ENCODE data around the gene PIP4K2B. TPM values are rescaled to one million over a fixed set of nuclear protein-coding genes. Genes with fewer than 3 reads are reported as not detected.

Gene PIP4K2B
- total and polyA plus RNA-seq, 9 of the 15 experiments (the other 6 are each of a cell fraction or from before 2014, with no cell fraction given): 3.7 to 29.9 (median 23.0) TPM

DNA sequence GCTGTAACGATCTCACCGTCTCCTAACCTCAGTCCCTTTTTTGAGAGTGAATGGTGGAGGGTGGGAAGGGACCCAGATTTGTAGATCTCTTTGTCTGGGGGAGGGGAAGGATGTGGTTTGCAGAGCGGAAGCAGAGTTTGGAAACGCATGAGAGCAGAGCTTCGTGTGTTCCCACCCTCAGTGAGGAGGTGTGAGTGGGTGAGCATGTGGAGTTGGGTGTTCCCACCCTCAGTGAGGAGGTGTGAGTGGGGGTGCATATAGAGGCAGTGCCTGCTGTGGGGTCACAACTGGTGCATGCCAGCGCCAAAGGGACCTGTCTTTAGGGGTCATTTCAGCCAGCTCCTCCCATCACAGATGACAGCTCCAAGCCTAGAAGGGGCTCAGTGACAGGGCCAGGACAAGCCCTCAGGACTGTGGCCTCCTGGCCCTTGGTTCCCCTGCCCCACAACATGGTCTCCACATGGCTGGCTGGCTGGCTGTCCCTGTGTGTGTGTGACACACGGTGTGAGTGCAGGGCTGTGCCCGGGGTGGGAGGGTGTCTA lies 71.0 kb downstream of the PIP4K2B start (continued):
- TF ChIP-seq, protein P1, sequence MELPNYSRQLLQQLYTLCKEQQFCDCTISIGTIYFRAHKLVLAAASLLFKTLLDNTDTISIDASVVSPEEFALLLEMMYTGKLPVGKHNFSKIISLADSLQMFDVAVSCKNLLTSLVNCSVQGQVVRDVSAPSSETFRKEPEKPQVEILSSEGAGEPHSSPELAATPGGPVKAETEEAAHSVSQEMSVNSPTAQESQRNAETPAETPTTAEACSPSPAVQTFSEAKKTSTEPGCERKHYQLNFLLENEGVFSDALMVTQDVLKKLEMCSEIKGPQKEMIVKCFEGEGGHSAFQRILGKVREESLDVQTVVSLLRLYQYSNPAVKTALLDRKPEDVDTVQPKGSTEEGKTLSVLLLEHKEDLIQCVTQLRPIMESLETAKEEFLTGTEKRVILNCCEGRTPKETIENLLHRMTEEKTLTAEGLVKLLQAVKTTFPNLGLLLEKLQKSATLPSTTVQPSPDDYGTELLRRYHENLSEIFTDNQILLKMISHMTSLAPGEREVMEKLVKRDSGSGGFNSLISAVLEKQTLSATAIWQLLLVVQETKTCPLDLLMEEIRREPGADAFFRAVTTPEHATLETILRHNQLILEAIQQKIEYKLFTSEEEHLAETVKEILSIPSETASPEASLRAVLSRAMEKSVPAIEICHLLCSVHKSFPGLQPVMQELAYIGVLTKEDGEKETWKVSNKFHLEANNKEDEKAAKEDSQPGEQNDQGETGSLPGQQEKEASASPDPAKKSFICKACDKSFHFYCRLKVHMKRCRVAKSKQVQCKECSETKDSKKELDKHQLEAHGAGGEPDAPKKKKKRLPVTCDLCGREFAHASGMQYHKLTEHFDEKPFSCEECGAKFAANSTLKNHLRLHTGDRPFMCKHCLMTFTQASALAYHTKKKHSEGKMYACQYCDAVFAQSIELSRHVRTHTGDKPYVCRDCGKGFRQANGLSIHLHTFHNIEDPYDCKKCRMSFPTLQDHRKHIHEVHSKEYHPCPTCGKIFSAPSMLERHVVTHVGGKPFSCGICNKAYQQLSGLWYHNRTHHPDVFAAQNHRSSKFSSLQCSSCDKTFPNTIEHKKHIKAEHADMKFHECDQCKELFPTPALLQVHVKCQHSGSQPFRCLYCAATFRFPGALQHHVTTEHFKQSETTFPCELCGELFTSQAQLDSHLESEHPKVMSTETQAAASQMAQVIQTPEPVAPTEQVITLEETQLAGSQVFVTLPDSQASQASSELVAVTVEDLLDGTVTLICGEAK (IDR thresholded peaks at IDR 0.05): peak; percentile 70
- TF ChIP-seq, protein P1 (CRISPR knock-in tag; IDR thresholded peaks at IDR 0.05): no peak
- TF ChIP-seq, protein P2, sequence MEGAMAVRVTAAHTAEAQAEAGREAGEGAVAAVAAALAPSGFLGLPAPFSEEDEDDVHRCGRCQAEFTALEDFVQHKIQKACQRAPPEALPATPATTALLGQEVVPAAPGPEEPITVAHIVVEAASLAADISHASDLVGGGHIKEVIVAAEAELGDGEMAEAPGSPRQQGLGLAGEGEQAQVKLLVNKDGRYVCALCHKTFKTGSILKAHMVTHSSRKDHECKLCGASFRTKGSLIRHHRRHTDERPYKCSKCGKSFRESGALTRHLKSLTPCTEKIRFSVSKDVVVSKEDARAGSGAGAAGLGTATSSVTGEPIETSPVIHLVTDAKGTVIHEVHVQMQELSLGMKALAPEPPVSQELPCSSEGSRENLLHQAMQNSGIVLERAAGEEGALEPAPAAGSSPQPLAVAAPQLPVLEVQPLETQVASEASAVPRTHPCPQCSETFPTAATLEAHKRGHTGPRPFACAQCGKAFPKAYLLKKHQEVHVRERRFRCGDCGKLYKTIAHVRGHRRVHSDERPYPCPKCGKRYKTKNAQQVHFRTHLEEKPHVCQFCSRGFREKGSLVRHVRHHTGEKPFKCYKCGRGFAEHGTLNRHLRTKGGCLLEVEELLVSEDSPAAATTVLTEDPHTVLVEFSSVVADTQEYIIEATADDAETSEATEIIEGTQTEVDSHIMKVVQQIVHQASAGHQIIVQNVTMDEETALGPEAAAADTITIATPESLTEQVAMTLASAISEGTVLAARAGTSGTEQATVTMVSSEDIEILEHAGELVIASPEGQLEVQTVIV (CRISPR knock-in tag; IDR thresholded peaks at IDR 0.05; ENCODE audit: borderline replicate concordance): peak; percentile 12; the same call in 1 of the 2 replicates
- TF ChIP-seq ETV1 (tag; conservative IDR thresholded peaks at IDR 0.05; ENCODE audit: low read depth): peak; percentile 84
- no peak for TF ChIP-seq KDM4B (IDR thresholded peaks at IDR 0.05; ENCODE audit: borderline replicate concordance in 2 of 2, low read depth in 1 of 2)
- TF ChIP-seq NCOA1 (IDR thresholded peaks at IDR 0.05; ENCODE audit: low read depth): no peak
- peak in 1 of 2 experiments; percentile 39; a peak in 1 of 4 replicates for TF ChIP-seq ETV6 (IDR thresholded peaks at IDR 0.05; ENCODE audit: borderline replicate concordance in 1 of 2, low read depth in 2 of 2, low read length in 1 of 2)
- no peak for TF ChIP-seq ETV6 (CRISPR knock-in tag; IDR thresholded peaks at IDR 0.05; ENCODE audit: borderline replicate concordance)
- TF ChIP-seq, protein P3, sequence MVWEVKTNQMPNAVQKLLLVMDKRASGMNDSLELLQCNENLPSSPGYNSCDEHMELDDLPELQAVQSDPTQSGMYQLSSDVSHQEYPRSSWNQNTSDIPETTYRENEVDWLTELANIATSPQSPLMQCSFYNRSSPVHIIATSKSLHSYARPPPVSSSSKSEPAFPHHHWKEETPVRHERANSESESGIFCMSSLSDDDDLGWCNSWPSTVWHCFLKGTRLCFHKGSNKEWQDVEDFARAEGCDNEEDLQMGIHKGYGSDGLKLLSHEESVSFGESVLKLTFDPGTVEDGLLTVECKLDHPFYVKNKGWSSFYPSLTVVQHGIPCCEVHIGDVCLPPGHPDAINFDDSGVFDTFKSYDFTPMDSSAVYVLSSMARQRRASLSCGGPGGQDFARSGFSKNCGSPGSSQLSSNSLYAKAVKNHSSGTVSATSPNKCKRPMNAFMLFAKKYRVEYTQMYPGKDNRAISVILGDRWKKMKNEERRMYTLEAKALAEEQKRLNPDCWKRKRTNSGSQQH (CRISPR knock-in tag; IDR thresholded peaks at IDR 0.05): peak; percentile 63; the same call in 1 of the 2 replicates
- peak; percentile 73; the same call in 1 of the 2 replicates for TF ChIP-seq ZNF76 (CRISPR knock-in tag; IDR thresholded peaks at IDR 0.05; ENCODE audit: borderline replicate concordance)
- TF ChIP-seq MTA3 (IDR thresholded peaks at IDR 0.05; ENCODE audit: borderline replicate concordance): 0 out of 2 replicates have a peak, but pooled peaks have one; percentile 10
- TF ChIP-seq DPF2 (IDR thresholded peaks at IDR 0.05): 0 out of 2 replicates have a peak, but pooled peaks have one; percentile 22
- no peak for TF ChIP-seq ZNF354B (CRISPR knock-in tag; IDR thresholded peaks at IDR 0.05)
